Measurements from ENCODE around the gene LZIC.

LZIC gene

DNA sequence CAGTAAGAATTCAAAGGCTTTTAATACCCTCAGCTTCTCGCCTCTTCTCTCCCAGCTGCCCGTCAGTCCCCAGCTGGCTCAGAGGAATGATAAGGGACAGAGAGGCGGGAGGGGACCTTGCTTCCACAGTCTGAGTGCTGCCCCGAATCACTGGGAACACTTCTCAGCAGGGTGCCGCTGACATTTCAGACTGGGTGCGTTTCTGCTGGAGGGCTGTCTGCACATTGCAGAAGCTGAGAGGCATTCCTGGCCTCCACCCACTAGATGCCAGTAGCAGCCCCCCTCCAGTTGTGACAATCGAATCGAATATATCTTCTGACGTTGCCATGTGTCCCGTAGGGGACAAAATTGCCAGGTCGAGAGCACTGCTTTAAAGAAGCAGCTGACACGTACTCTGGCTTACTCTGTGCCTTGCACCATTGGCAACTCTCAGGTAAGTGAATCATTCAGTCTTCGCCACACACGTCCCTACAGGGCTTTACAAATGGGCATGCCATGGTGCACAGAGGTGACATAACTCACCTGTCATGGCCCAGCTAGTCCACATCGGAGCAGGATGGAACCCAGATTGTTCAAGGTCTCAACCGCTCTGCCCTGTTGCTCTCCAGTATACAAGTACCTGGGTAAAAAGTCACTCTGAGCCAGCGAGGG lies 57.0 kb downstream of the LZIC start:
- DNase-seq (ENCODE audit: low read depth in 2 of 2) = no peak

DNA sequence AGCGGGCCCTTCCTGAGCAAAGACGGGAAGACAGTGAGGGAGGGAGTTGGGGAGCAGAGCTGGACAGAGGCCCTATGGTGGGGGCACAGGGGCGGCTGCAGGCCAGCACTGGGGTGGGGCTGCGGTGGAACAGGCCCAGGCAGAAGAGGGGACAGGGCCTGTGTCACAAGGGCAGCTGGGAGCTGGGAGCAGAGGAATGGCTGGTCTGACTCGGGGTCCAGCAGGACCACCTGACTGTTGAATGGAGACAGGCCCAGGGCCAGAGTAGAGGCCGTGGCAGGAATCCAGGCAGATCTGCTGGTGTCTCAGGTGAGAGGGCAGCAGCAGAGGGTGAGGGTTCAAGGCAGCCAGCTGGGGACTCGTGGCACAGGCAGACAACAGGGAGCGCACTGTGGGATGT lies 58.4 kb downstream of the LZIC start:
- DNase-seq (ENCODE audit: low read depth in 2 of 2) = no peak

DNA sequence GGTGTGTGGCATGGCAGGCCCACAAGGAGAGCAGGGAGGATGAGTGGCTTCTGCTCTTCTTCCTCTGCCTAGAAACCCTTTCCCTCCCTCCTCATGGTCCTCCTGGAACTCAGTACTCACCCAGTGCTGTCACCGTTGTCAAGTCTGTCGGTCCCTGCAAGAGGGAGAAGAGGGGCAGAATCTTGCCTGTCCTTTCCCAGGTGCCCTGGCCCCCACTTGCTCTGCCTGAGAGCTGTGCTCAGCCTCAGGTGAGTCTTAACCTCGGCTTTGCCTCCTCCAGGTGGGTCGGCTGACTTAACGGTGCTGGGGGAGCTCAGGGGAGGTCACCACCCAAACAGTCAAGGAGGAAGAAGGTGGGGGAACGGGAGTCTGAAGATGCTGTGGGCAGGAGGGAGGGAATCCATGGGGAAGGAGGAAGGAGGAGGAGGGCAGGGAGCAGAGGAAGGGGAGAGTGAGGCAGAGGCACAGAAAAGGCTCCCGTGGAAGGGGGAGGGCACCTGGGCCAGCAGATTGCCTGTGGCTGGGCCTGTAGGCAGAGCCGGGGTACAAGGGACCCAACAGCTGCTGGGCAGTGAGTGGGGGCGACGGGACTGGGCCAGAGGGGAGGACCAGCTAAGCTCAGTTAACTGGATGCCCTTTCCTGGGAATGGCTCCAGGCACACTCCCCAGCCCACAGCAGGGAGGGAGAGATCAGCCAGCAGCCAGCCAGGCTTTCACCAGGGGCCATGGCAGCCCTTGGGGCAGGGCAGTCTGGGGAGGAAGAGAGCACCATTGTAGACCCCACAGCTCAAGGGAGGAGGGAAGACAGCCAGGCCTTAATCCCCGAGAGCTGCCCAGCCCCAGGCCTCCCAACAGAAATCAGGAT lies 59.4 kb downstream of the LZIC start:
- no peak for DNase-seq (ENCODE audit: low read depth in 2 of 2)

DNA sequence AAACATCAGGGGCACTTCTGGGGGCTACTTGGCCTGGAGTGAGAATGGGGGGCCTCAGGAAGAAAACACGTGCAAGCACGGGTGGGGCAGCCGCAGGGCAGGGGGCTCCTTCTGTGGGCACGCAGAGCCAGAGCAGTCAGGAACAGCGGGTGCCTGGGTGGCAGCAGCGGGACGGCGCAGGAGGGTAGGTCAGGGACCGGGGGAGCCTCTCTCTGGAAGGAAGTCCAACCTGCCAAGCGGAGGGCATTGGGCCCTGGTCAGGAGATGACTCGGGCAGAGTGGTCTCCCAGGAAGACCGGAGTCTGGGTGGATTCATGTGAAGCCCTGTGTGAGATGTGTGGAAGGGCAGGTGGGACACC lies 60.3 kb downstream of the LZIC start:
- no peak for DNase-seq (ENCODE audit: low read depth in 2 of 2)

- DNase-seq (ENCODE audit: low read depth in 2 of 2) = peak in 1 of 2 donors; percentile 28
Measured at GRCh38 chr1:9882296-9882944, 60.8 kb downstream of the LZIC start.

DNA sequence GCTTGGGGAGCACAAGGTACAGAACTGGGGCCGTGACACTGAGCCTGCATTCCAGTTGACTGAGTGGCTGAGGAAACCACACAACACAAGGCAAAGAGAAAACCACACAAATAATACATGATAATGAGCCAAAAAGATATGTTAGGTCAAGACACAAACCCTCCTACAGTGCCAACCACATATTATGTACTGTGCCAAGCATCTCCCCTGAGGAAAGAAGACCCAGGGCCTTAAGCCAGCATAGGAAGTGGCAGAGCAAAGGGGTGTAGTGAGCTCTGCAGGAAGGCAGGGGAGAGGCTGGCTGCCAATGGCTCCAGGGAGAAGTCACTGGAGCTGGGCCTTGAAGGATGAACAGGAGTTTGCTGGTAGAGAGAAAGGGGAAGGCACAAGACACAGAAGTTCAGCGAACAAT lies 61.3 kb downstream of the LZIC start:
- no peak for DNase-seq (ENCODE audit: low read depth in 2 of 2)

Data from stimulated activated CD8-positive, alpha-beta memory T cell treated with anti-CD3 and anti-CD28 coated beads, Interleukin-15, amount 100 ng/mL, for 48 hours (primary cell).